ENCODE measurements around the gene FSD2.
A peak's percentile ranks its signal among the peaks of the same experiment; 100 is the strongest.
"Not testable (repeated sequence)": the region's sequence is repeated elsewhere in the genome, so short reads cannot be mapped to it uniquely, and the experiment has no call there.

FSD2 gene

DNA sequence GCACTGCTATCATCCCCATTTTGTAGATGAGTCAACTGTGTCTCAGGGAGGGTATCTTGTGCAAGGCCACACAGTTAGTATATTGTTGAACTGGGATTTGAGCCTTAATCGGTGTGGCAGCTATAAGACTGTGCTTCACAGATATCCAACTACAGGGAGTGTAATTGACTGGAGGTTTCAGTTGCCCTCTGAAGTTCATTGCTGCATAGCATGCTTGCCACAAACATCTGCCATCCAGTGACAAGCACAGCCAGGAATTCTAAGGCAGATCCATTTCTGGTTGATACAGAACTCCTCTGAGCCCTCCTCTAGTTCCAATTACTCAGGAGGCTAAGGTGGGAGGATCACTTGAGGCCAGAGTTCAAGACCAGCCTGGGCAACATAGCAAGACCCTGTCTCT lies 16.4 kb downstream of the FSD2 start:
- no peak for DNase-seq

DNA sequence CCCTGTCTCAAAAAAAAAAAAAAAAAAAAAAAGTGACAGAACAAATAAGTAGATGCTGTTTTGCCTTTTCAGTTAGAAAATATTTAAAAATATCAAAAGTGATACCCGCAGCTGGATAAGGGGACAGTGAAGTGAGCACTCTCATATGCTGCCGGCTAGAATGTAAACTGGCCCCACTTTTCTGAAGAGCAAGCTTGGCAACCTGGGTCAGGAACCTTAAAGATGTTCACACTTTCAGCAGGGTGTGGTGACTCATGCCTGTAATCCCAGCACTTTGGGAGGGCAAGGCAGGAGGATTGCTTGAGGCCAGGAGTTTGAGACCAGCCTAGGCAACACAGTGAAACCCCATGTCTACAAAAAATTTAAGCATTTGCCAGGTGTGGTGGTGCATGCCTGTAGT lies 17.4 kb downstream of the FSD2 start:
- no peak for DNase-seq

DNA sequence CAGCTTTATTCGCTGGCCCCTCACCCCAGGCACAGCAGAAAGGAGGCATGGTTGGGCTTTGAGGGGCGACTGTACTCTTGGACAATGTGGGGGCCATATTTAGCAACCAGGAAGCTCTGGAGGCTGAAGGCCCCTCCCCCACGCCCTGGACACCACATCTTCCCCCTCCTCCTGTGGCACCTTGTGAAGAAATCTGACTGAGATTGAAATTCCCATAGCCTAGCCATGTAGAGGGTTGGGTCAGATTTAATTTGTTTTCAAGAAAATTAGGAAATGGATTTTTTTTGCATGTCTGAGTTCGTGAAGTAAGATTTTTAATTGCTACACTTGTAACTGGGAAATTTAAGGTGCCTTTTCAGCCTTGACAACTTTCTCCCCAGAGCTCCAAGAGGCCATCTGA lies 24.5 kb downstream of the FSD2 start:
- DNase-seq = no peak

DNA sequence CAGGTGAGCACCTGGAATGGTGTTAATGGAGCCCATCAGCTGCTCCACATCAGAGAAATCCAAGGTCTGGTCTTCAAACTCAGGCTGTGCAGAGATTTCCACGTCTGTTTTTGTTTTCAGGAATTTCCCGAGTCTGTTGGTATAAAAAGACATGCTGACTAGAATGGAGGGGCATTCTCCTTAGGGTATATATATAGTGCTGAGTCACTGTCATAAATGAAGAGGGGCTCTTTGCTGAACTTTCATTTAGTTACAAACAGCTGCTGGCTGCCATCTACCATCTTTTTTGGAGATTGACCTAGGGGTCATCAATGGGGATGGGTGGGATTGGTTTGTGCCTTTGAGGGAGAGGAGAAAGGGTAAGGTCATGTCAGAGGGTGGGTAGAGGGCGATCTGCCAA lies 27.1 kb downstream of the FSD2 start:
- no peak for DNase-seq

DNA sequence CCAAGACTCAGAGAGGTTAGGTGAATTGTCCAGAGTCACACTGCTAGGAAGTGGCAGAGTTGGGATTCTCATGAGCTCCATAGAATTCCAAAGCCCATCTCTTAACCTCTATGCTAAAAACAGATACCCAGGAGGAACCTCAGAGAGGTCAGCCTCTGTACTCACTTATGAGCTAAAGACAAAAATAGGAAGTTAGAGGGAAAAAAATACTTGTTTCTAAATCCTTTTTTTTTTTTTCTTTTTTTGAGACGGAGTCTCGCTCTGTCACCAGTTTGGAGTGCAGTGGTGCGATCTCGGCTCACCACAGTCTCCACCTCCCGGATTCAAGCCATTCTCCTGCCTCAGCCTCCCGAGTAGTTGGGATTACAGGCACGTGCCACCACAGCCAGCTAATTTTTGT lies 31.4 kb downstream of the FSD2 start:
- no peak for DNase-seq

DNA sequence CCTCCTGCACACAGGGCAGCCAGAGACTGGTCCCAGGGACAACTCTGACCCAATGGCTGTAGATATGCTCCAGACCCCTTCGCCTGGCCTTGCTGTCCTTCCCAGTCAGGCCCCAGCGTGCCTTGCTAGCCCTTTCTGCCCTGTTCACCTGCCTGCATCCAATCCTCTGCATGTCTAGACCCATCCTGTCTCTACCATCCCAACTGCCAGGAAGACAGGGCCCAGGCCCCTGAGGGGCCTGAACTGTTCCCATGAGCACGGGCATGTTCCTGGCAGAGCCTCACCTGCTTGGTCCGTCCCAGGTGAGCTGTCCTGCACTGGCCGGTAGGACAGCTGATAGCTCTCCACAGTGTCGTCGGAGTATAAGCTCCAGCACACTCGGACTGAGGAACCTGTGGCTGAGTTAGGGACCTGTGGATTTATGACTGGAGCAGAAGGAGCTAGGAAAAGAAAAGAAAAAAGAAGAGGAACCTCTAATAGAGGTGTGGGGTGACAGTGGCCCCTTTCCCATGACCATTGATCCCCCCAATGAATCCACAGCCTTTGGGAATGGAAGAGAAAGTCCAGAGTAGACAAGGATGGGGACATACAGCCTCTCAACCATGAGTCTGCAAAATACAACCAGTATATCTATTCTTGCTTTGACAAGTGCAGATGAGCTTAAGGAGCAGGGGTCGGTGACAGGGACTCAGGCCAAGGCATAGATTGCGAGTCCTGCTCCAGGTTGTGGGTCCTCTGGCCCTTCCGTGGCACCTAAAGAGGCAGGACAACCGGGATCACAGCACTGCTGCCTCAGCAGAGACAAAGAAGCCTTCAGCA lies 33.9 kb downstream of the FSD2 start:
- no peak for DNase-seq

DNA sequence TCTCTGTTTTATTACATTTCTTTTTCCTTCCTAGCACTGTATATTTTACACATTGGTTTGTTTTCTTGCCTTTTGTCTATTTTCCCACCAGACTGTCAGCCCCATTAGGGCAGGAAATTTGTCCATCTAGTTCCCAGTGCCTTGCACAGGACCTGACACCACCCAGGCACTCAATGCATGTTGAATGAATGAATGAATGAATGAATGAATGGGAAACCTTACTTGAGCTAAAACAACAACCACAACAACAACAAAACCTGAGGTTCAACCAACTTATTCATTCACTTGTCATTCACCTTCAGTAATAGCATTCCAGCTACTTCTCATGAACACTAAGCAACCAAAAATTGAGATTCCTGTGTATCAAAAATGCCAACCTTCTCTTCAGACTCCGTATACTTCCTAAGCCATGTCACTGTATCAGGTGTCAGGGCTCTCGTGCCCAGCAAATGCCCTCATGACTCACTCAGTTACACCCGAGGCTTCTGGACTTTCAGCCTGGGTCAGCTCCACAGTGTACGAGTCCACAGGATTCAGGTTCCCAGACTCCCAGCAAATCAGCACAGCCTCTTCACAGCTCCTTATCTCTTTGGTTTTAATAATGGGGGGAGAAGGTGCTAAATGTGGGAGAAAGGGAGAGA lies 37.3 kb downstream of the FSD2 start:
- no peak for DNase-seq

DNA sequence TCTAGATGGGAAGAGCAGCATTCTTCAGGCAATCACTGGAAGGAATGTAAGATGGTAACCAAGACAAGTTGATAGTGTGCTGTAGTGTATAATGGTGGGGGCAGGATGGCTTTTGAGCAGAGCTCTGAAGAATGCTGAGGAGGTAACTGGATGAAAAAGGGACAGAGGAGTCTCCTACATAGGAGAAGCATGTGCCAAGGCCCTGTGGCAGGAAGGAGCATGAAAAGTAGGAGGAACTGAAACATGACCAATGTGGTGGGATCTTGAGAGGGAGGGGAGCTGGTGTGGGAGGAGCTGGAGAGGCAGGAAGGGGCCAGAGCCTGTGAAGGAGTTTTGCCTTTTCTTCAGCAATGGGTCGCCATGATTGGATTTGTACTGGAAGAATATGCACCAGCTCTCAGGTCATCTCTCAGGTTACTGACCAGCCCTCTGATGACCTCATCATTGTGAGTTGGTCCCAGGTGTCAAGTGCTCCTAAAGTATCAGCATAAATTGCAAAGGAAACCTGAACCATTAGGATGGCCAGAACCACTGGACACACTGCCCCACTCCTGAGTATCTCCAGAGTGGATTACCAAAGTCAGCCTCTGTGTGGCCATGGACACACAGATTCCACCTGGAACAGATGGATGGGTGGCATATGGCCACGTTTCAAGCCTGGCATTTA lies 38.6 kb downstream of the FSD2 start:
- no peak for DNase-seq

DNA sequence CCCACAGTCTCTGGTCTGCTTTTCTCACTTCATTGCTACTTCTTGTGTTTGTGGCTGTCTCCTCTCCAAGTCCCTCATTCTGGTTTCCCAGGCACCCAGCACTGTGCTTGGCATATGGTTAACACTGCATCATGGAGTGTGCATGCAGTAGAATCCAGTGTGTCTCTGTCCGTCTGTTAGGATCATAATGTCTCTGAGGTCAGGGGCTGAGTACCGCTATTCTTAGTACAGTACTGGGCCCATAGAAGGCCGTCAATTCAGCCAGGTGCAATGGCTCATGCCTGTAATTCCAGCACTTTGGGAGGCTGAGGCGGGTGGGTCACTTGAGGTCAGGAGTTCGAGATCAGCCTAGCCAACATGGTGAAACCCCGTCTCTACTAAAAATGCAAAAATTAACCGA lies 39.7 kb downstream of the FSD2 start:
- DNase-seq = not testable (repeated sequence)

DNA sequence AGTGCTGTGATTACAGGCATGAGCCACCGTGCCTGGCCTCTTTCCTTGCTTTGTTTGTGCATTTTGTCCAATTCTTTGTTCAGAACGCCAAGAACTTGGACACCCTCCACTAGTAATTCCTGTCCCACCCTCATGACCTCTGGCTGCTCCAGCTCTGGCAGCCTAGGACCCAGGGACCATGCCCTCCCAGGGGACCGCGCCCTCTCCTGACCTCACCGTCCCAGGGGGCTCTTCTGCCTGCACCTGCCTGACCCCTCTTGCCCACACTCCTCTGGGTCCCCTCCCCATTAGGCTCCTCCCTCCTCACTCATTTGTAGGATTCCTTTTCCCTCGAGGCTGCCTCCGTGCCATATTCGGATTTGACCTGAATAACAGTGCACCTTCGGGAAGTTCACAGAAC lies 41.1 kb downstream of the FSD2 start:
- no peak for DNase-seq

DNA sequence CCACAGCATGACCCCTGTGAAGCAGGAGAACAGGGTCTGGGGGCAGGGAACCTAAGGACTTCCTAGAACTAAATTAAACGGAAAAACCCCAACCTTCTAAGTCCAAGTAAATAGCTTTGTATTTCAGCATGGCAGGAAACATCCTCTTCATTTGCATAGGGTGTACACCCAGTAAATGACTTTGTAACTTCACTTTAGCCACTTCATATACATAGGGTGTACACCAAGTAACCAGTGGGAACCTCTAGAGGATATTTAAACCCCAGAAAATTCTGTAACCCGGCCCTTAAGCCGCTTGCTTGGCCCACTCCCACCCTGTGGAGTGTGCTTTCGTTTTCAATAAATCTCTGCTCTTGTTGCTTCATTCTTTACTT lies 41.8 kb downstream of the FSD2 start:
- no peak for DNase-seq

DNA sequence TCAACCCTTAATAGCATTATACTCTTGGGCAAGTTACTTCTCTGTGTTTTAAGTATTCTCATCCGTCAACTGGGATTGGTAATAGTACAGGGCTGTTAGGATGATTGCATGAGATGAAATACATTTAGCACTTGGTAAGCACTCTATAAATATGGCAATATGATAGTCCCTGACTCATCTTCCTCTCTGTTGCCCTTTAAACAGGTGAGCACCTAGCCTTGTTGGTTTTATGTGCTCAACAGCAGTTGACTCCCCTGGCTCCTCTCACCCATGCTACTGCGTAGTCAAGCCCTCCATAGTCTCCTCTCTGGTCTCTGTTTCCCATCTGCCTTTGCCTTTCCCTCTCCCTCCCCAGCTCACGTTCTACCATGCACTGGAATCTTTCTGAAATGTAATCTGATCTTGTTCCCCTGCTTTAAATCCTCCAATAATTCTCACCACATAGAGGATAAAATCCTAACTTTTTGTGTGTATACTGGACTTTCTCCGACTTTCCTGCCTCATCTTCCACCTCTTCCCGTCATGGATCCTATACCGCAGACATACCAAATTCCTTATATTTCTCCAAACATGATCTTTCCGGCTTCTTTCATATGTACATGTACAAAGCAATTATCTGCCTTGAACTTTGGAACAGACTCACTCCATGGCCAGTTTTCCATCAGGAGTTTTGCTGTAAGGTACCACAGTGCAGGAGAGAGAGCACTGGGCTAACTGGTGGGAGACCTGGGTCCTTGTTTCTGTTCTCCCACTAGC lies 42.3 kb downstream of the FSD2 start:
- DNase-seq = no peak

DNA sequence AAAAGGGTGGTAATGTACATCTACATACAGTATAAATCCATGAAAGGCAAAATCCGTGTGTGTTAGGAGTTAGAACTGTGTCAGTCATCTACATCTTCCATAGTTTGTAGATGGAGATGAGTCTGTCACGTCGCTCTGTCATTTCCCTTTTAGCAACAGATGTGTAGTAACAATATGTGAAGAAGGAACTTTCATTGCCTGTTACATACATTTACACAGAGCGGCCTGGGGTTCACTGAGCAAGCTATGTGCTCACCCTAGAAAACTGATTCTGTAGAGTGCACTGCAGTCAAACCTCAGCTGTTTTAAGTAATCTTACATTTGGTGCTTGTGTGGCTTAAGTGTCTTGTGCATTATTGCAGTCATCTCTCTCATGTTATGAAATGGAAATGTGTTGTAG lies 54.6 kb downstream of the FSD2 start:
- no peak for DNase-seq

DNA sequence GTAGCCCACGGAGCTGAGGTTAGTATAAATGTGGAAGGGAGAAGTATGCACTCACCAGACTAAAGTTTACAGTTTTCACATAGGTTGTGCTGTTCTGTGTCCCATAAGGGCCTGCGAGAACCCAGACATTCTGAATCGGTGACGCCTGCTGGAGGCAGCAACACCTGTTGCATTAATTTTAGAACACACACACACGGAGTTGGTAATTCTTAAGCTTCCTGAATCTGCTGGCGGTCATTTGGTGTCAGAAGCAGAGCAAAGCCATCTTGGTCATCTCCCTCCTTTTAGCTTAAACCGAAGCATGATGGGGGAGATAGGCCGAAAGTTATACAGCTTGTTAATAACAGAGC lies 55.1 kb downstream of the FSD2 start:
- DNase-seq = no peak

DNA sequence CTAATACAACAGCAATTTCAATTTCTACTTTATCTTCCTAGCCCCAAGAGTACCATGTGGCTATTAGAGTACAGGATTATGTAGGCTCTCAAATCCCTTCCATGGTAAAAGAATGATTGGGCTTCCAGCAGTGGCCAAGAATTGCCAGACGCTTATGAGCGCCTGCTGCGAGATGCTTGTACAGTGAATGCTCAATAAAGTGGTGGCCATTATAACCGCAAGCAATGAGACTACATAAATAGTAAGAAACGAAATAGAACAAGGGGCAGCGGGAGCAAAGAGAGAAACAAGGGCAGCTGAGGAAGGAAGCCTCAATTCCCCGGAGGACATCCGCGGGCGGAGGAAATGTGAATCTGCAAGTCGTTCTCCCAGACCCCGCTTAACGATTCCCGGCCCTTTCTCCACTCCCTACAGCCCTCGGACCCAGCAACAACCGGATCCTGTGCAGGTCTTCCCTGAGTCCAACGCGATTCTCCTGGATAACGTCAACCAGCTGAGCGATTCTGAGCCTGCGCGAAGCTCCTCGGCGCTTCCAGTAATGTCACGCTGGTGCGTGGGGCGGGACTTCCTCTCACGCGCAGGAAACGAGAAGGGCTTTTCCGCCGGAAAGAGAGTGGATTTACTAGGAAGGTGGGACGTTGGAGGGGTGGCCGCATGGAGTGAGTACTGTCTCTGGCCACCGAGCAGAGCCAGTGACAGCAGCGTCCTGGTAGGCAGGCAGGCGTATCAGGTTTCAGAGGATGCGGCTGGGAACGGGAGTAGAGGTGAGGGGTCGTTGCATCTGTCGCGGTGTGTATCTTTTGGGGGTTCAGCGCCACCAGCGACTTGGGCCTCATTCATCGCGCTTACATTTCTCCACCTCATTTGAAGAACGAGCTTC lies 55.7 kb downstream of the FSD2 start:
- DNase-seq = peak; percentile 53 to 88

DNA sequence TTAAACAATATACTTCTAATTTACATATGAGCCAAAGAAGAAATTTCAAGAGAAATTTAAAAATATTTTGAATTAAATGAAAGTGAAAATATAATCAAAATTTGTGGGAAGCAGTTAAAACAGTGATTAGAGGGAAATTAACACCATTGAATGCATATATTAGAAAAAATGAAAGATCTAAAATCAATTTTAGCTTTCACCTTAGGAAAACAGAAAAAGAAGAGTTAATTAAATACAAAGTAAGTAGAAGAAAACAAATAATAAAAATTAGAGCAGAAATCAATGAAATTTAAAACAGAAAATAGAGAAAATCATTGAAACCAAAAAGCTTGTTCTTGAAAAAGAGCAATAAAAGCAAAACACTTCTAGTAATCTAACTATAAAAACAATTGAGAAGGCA lies 57.6 kb downstream of the FSD2 start:
- DNase-seq = no peak

DNA sequence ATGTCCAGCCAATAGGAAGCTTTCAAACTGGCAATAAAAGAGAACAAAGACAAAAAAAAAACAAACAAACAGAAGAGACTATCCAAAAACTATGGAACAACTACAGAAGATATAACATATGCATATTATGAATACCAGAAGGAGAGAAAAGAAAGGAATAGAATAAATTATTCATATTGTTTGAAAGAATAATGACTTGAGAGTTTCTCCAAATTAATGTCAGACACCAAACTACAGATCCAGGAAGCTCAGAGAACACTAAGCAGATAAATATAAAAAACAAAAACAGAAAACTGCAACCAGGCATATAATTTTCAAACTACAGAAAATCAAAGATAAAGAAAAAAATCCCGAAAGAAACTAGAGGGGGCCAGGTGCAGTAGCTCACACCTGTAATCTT lies 62.1 kb downstream of the FSD2 start:
- no peak for DNase-seq

DNA sequence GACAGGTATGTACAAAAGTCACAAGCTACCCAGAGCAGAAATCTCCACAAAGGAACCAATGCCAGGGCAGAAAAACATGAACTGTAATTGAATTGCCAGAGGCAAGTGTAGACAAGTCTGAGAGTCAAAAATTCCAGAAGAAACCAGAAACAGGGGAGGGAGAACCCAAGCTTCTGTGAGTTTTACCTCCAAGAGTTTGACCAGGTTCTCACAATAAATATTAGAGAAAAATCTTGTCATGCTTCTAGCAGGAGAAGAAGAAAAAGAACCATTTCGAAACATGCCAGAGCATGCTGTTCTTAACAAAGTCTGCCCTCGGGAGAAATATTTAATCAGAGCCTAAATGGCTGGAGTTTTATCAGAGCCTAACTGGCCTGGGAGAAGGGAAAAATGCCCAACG lies 63.7 kb downstream of the FSD2 start:
- no peak for DNase-seq

DNA sequence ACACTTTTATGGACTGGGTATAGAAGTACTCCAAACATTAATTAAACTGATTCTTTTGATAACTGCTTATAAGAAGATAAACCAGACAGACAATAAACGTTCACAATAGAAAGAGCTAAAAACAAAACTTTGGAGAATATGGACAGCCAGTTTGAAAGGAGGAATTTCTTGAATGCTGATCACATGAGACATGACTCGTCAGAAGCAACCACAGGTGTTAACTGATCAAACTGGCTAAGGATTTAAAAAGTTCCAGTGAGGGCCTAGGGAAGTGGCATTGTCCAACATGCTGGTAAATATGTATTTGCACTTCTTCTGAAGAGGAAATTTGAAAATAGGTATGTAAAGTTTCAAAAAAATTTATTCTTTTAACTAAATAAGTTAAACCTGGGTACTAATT lies 66.8 kb downstream of the FSD2 start:
- no peak for DNase-seq

DNA sequence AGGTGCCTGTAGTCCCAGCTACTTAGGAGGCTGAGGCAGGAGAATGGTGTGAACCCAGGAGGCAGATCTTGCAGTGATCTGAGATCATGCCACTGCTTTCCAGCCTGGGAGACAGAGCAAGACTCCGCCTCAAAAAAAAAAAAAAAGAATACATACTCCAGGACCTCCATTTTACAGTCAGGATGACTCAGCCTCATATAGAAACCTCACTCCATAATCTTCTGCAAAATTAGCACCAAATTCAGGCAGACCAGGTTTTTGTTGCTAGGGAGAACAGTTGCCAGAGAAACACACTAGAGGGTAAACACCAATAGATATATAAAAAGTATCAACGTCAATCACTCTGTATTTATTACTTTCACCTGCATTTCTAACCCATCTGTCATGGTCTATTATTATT lies 67.9 kb downstream of the FSD2 start:
- no peak for DNase-seq

DNA sequence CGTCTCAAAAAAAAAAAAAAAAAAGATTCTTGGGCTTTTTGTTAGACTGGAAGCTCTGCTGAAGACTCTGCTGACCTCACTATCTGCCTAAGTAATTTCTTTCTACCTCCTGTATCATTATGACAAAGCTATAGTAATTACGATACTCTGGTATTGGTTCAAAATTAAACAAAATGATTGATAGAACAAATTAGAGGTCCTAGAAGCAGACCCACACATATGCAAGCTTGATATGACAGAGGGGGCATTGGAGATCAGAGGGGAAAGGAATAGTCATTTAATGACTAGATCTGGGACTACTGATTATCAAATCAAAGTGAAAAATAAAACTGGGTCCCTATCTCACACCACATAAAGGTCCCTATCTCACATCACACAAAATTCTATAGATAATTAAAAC lies 74.3 kb downstream of the FSD2 start:
- no peak for DNase-seq

DNA sequence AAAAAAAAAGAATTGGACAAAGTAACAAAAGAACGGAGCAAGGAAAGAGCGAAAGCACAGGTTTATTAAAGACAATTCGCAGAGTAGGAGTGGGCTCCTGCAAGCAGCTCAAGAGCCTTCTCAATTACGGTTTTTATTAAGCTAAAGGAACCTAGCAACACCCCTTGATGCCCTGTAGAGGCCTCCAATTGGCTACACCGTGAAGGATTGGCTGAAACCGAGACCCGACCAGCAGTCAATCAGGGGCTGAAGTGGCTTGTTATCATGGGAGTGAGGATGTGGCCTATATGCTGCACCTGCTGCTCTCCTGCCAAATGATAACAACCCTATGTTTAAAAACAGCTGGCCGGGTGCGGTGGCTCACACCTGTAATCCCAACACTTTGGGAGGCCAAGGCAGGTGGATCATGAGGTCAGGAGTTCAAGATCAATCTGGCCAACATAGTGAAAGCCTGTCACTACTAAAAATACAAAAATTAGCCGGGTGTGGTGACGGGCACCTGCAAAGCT lies 75.8 kb downstream of the FSD2 start:
- no peak for DNase-seq

DNA sequence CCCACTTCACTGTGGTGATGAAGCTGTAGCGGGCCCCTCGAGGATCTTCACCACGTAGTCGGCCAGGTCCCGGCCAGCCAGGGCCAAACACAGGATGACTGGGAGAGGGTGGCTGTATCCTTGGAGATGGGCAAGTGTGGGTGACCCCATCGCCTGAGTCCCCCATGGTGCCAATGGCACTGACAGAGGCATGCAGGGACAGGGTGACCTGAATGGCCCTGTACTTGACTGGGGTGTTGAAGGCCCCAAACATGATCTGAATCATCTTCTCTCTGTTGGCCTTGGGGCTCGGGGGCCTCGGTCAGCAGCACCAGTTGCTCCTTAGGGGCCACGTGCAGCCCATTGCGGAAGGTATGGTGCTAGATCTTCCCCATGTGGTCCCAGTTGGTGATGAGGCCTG lies 79.1 kb downstream of the FSD2 start:
- DNase-seq = no peak
